Epithelial cell of proximal tubule (primary cell): ENCODE results near the gene MAFG. TPM values are rescaled to one million over a fixed set of nuclear protein-coding genes. Genes with fewer than 3 reads are reported as not detected.
A peak's percentile ranks its signal among the peaks of the same experiment; 100 is the strongest.

Source experiments
- DNase-seq: peaks from one replicate; pipeline ENCODE4 v3.0.0-alpha.2; 2011; ENCODE audit warnings: low read depth
- H3K4me3 ChIP-seq: 2 replicates; pipeline ENCODE4 v1.5.1; 2011; ENCODE audit warnings: low read depth, mild to moderate bottlenecking, low read length
- CTCF ChIP-seq: conservative IDR thresholded peaks from 2 replicates; pipeline ENCODE4 v1.5.1; 2012; ENCODE audit warnings: low read depth, mild to moderate bottlenecking, low read length
- total RNA-seq: library from RNA; depleted of rRNA; stranded (reverse); fragments of >200 nt; gene quantifications from 2 replicates; pipeline ENCODE4 v1.2.3, GENCODE V29; 2015

Gene MAFG
- total RNA-seq, 1 donor from 2014 or later = 18.5 TPM

- H3K4me3 ChIP-seq = no peak overlapping the region
- DNase-seq = no peak
- no peak for TF ChIP-seq CTCF
Measured at GRCh38 chr17:81961521-81962498, 34.3 kb upstream of the MAFG start.

- TF ChIP-seq CTCF = no peak
- H3K4me3 ChIP-seq = no peak within 1 kb of the TSS
Measured at GRCh38 chr17:81961087-81961511, 33.6 kb upstream of the MAFG start, which contains the start of gene NOTUM. NOTUM (minus strand) TSS chr17:81961187; CDS start chr17:81960909, 278 bp downstream.

GRCh38 chr17:81960130-81960958 lies 32.8 kb upstream of the MAFG start:
- TF ChIP-seq CTCF = no peak
- H3K4me3 ChIP-seq = no peak overlapping the region
- no peak for DNase-seq

More at GRCh38 chr17:81961087-81961511, 33.6 kb upstream of the MAFG start, which contains the start of gene NOTUM:
- DNase-seq = no peak

GRCh38 chr17:81959362-81960129 lies 32.0 kb upstream of the MAFG start:
- no peak for DNase-seq
- H3K4me3 ChIP-seq = no peak overlapping the region
- peak; percentile 62 for TF ChIP-seq CTCF

DNA sequence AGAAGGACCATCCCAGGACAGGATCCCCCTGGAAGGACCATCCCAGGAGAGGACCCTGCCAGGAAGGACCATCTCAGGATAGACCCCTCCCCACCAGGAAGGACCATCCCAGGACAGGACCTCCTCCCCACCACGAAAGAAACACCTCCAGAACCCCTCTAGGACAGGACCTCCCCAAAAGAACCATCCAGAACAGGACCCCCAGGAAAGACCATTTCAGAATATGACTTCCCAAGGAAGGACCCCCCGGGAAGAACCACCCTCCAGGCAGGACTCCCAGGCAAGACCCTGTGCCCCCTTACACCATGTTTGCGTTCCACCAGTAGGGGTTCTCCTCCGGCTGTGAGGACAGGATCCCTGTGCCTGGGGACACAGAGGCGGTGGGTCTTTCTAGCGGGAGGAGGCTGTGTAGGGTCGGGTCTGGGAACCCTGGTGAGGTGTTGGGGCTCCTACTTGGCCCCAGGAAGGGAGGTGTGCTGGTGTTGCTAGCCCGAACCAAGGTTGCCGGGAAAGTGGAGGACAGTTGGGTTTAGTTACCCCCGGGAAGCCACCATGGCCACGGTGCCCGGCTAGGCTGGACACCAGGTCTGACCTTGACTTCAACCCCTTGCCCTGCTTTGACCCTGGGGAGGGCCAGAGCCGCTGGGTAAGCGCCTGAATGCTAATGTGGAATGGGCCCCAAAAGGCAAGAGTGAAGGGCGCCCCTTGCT lies 31.3 kb upstream of the MAFG start:
- no peak for TF ChIP-seq CTCF
- H3K4me3 ChIP-seq = no peak overlapping the region
- no peak for DNase-seq
